ENCODE results near the gene BCAN. TPM values are rescaled to one million over a fixed set of nuclear protein-coding genes. Genes with fewer than 3 reads are reported as not detected.

Gene BCAN
- total RNA-seq, 4 donors from 2014 or later = not detected

GRCh38 chr1:156705321-156705917 is 63.5 kb downstream of the BCAN start, which contains the start of gene CRABP2:
Gene CRABP2 (minus strand): TSS chr1:156705583. CDS start chr1:156705446, 137 bp downstream.
- peaks cover 0 to 51% (median 0%) of the 10 kb centered on the region in 4 donors for H3K27me3 ChIP-seq
- no peak for DNase-seq
- H3K9me3 ChIP-seq = no peaks in the 10 kb centered on the region
- peak within 1 kb of the TSS; percentile 53 to 84 (median 79) for H3K27ac ChIP-seq
- whole genome bisulfite sequencing, 2 donors = 0% methylated on average over 1 to 7 of the region's 42 CpGs
- no peak for TF ChIP-seq CTCF (IDR thresholded peaks at IDR 0.05)
- no peak for TF ChIP-seq POLR2A (IDR thresholded peaks at IDR 0.05)
- intact Hi-C loops (cut with DNase I) = no loop called here
- H3K4me1 ChIP-seq = peaks cover 67 to 100% (median 69%) of the 10 kb centered on the region in 3 donors
- peaks cover 0 to 11% (median 0%) of the 10 kb centered on the region in 3 donors for H3K36me3 ChIP-seq
- H3K4me3 ChIP-seq = peak within 1 kb of the TSS; percentile 37 to 67 (median 54)

DNA sequence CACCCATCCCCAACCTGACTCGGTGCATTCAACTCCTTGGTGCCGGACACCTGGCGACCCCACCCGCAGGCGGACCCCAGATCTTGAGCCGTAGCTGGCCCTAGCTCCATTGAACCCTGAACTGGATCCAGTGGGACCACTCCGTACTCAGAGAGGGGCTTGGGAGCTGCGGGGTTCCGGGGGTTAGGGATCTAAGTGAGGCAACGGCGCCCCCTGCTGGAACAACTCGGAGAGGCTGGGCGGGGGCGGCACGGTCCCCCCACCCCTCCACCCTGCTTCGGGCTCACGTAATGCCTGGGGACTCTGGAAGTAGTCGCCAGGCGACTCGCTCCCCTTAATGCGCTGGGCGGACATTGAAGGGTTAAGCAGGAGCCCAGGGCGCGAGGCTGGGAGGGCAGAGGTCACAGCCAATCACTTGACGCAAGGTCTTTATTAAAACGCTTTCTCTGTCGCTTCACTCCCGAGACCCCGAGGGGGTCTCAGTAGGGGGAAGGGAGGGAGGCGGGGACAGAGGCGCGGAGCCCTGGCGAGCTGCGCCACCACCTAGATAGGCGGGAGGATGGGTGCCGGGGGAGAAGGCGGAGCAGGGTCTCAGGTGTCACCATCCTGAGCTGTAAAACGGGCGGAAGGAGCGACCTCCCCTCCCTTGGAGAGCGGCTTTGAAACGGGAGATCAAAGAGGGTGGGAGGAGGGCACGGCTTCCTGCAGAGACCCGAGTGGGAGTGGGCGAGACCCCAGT is 64.2 kb downstream of the BCAN start:
- TF ChIP-seq CTCF (IDR thresholded peaks at IDR 0.05) (peak; percentile 69 to 91 (median 81)), POLR2A (IDR thresholded peaks at IDR 0.05) (no peak)
- WGBS, 2 donors = 0% methylated on average over 14 to 21 of the region's 45 CpGs
- intact Hi-C loops (cut with DNase I) = no loop called here
- Histone ChIP-seq H3K4me1 (peaks cover 74 to 100% (median 76%) of the 10 kb centered on the region in 3 donors), H3K36me3 (peaks cover 0 to 4% (median 0%) of the 10 kb centered on the region in 3 donors), H3K4me3 (peak overlapping the region; percentile 37 to 67 (median 54)), H3K27ac (peak overlapping the region; percentile 53 to 84 (median 79)), H3K9me3 (no peaks in the 10 kb centered on the region), H3K27me3 (peaks cover 0 to 45% (median 0%) of the 10 kb centered on the region in 4 donors)
- no peak for DNase-seq

- H3K9me3 ChIP-seq = no peaks in the 10 kb centered on the region
- peaks cover 0 to 37% (median 0%) of the 10 kb centered on the region in 4 donors for H3K27me3 ChIP-seq
- H3K4me3 ChIP-seq = peak overlapping the region; percentile 37 to 67 (median 54)
- no peaks in the 10 kb centered on the region for H3K36me3 ChIP-seq
- peak overlapping the region; percentile 53 to 84 (median 79) for H3K27ac ChIP-seq
- DNase-seq = no peak
- no peak for TF ChIP-seq POLR2A (IDR thresholded peaks at IDR 0.05)
- TF ChIP-seq CTCF (IDR thresholded peaks at IDR 0.05) = no peak
- WGBS, 2 donors = 10 to 20% methylated on average over 7 to 19 of the region's 29 CpGs
- H3K4me1 ChIP-seq = peaks cover 79 to 100% (median 83%) of the 10 kb centered on the region in 3 donors
- intact Hi-C loops (cut with DNase I) = no loop called here
Measured at GRCh38 chr1:156706657-156707416, 64.9 kb downstream of the BCAN start.

DNA sequence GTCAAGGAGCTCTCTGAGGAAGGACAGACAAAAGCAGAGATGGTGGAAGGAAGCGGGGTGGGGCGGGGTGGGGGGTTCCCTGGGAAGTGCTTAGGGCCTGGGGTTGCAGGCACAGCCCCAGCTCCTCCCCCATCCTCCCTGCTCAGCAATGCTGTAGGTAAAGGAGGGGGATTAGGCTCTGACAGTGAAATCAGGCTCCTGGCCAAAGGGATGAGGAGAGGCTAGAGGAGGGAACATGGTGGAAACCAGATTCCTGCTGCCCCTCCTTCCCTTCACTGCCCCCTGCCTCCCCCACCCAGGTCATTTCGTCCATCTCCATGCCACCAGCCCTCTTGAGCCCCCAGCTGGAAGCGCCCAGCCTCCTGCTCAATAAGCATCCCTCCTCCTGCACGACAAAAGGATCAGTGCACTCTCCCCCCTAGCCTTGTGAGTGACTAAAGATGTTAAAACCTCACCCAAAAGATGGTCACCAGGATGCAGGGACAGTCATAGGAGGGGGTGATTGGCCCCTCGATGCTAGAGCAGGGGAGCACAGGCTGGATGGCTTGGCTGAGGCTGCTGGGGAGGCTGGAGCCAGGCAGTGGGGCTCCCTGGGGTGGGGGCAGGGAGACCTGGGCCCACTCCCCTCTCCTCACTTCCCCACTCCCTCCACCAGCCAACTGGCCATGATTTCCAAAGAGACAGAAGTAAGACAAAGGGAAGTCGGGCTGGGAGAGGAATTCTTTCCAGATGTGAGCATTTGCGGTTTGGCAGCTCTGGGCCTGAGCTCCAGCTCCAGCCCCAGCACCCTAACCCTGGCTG is 65.7 kb downstream of the BCAN start:
- H3K9me3 ChIP-seq = no peaks in the 10 kb centered on the region
- peaks cover 84 to 100% (median 87%) of the 10 kb centered on the region in 3 donors for H3K4me1 ChIP-seq
- TF ChIP-seq CTCF (IDR thresholded peaks at IDR 0.05) = no peak
- TF ChIP-seq POLR2A (IDR thresholded peaks at IDR 0.05) = no peak
- no peak overlapping the region for H3K4me3 ChIP-seq
- DNase-seq = no peak
- H3K36me3 ChIP-seq = no peaks in the 10 kb centered on the region
- H3K27ac ChIP-seq = peak overlapping the region; percentile 21 to 84 (median 79)
- intact Hi-C loops (cut with DNase I) = no loop called here
- H3K27me3 ChIP-seq = peaks cover 0 to 30% (median 0%) of the 10 kb centered on the region in 4 donors
- WGBS, 2 donors = 38 to 45% methylated on average over 3 to 4 of the region's 8 CpGs
